T-helper 9 cell (primary cell): ENCODE measurements around the gene EHD4.
A peak's percentile ranks its signal among the peaks of the same experiment; 100 is the strongest.

ENCODE experiments used
- DNase-seq: peaks from one replicate; pipeline ENCODE4 v3.0.0-alpha.2; 2020

Gene EHD4

DNA sequence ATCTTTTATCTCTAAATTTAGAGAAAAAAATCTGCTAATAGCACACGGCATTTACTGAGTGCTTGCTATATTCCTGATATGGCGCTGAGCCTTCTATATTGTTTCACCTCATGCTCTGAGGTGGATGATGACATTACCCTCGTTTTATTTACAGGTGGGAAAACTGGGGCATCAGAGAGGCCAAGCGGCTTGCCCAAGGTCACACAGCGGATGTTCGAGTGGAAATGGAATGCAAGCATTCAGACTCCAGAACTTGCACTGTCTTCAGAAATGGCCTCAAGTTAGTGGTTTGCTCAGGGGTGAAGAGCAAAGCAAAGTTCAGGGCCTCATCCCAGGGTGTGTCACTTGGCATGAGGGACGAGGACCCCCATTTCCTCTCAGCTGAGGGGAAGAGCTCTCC lies 17.3 kb downstream of the EHD4 start:
- no peak for DNase-seq

DNA sequence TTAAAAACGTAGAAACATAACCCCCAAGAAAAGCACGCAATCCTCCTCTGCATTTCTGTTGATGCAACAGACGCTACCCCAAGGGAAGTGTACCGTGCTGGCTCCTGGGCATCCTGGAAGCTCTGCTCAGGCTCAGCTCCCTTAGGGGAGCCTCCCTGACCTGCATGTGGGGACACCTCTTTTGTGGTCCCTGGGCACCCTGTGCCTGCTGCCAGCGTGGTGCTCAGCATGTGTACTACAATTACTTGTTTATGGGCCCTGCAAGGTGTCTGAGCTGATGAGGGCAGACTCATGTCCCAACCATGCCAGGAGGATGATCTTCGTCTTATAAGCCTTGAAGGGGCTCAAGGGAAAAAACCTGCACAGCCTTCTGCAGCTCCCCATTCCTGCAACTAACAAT lies 18.3 kb downstream of the EHD4 start:
- no peak for DNase-seq

DNA sequence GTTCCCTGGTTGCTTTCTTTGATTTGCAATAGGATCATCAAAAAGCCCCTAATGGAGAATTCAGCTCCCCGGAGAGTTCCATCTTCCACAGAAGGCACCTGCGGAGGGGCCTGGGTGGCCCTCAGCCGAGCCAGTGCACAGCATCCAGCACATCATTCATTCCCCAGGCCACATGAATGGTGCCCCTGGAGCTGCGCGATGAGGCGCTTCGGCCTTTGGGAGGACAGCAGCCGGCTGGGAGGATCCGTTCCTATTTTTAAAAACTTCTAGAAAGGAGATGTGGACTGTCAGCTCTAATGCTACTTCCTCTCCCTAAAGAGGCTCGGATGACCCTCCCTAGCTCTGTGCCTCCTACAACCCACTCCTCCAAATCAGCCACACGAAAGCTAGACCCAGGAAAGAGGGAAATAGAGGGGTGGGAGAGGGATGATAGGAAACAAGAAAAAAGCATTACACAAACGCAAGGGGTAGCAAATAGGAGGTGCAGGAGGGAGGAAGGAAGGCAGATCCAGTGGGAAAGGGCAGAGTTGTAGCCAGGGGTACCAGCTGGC lies 20.3 kb downstream of the EHD4 start:
- no peak for DNase-seq

DNA sequence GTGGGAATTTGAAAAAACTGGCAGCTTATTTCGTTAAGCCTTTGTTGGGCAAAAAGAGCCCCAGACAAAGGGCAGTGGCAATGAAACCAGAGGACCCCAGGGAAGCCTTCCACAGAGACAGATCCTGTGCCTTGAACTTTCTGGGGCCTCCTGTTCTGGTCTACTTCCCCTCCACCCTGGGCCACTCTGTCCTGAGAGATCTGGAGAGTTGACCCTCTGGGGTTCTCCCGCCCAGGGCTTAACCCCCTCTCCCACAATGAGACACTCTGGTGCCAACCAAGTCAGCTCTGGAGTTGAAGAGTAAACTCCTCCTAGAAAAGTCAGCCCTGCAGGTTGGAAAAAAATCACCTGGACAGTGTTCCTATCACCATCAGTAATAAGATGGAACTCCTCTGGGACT lies 20.8 kb downstream of the EHD4 start:
- no peak for DNase-seq

DNA sequence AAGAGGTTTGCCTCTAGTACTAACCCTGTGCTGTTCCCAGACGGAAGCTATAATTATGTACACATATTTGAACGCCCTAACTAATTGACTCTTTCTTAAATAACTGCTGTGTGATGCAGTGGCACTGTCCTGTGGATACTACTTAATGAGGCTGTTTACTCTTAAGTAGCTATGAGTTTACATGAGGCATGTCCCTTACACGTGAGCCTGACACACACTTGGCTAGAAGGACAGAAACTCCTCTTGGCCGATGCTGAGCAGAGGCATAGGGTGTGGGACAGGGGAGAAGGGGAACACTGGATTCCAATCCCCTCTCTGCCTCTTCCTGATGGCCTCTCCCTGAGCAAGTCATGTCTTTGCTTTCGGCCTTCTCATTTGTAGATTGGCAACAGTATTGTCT lies 21.9 kb downstream of the EHD4 start:
- no peak for DNase-seq

DNA sequence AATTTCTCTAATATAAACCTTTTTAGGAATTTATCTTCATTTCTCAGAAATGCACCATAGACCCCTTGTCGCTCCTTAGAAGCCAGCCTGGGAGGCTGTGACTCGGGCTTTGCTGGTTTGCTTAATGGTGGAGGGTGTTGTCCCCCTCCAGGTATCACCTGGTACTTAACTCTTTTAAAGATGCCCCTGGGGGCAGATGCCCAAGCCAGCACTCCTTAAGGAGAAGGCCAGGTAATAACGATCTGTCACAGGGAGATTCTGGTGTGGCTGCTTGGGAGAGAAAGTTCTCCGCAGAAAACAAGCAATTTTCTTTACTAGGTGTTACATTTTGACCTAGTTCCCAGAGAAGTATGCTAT lies 22.3 kb downstream of the EHD4 start:
- DNase-seq: no peak

DNA sequence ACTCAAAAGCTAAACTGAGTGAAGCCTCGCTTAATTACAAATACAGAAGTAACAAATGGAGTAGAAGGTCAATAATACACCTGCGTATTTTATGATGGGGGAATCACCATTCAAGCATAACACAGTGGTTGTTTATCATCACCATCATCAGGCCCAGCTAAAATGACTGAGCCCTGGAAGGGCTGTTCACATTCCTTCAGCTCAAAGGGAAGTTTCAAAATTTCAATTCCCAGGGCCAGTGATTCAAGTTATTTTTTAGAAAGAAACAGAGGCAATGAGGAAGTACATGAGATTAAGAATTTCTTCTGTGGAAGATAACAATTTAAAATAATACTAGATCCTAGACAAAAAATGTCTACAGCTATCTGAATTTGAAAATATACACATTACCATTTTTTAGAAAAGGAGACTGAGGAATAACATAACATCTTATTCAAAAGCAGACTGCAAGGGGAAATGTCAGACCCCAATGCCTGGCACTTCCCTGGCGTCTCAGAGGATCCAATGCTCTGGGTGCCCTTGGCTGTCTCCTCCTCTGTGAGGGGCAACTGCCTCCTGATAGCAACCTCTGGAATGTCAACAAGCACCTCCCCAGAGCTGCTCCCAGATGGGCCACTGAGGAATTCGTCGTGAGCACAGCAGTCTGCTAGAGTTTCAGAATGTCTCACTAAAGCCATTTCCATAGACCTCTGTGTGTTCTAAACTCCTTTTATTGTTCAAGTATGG lies 22.8 kb downstream of the EHD4 start:
- no peak for DNase-seq

DNA sequence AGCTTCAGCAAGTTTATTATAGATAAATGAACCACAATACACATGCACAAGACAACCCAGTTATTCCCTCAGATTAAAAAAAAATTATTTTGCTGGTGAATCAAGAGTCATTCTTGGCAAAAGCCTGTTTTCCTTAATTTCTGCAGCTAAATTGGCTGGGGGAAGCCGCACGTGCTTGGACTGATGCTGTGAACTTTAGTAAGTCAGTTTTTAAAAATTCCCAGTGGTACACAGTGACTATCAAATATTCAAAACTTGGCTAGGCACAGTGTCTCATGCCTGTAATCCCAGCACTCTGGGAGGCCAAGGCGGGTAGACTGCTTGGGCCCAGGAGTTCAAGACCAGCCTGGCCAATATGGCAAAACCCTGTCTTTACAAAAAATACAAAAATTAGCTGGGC lies 23.9 kb downstream of the EHD4 start:
- no peak for DNase-seq

DNA sequence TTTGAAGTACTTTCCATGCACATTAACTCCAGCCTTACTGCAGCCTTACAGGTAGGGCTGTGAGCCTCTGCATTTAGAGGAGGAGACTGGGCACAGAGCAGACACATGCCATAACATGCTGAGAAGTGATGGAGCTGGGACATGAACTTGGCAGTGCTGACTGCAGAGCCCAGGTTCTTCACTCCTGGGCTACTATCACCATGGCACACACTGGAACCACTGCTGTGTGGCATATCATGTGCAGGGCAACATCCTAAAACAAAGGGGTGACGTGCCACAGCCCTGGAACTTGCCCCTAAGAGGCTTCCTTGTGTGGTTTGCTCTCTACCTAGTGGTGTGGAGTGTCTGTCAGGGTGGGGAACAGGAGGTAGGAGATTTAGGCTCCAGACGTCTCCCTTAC lies 25.4 kb downstream of the EHD4 start:
- DNase-seq: no peak

DNA sequence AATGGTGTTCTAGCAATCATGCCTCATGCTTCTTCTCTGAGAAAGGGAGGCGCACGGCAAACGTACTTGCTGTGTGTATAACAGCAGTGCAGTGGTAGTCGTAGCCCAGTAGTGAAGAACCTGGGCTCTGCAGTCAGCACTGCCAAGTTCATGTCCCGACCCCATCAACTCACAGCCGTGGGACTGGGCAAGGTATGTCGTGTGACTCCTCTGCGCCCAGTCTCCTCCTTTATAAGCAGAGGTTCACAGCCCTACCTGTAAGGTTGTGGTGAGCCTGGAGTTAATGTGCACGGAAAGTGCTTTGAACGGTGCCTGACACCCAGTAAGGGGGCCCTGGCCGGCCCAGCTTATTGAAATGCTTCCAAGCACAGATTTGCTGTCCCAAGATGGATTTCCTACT lies 26.6 kb downstream of the EHD4 start:
- DNase-seq: no peak

DNA sequence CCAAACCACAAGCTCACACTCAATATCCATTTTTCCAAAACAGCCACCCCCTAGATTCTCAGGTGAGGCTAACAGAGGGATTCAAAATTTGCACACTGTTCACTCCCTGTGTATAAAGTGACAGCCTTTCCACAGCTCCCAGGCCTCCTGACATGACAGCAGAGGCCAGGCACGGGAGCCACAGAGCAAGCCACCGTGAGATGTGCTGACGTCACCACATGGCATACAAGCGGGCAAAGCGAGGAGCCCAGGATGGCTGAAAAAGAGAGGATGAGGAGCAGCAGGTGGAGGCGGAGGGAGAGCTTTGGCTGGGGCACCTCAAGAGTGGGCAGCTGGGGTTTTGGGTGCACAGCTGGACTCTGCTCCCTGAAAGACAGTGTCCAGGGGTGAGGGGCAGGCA lies 27.1 kb downstream of the EHD4 start:
- DNase-seq: no peak

DNA sequence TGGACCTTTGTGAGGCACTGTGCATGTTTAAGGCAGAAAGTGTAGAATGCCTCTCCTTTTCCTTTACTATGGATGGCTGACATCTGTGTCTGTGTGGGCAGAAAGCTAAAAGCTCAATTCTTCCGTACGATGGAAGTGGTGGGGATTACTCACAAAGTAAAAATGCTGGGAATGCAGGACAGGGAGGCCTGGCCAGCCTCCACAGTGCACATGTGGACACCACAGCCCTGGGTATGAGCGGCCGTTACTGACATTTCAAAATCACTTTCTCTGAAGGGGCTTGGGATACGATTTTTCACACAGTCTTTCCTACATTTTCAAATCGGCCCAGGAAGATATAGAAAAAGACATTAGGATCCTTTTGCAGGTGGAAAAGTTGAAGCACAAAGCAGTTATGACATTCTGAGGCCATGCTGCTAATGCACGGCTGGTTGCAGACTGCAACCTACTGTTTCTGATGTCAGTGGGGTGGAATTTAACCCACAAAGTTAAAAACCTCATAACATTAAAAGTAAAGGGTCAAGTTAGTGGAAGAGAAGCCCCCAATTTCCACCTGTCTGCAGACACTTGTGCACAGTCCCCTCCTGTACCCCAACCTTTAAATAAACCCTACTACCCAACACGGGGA lies 27.9 kb downstream of the EHD4 start:
- DNase-seq: no peak

DNA sequence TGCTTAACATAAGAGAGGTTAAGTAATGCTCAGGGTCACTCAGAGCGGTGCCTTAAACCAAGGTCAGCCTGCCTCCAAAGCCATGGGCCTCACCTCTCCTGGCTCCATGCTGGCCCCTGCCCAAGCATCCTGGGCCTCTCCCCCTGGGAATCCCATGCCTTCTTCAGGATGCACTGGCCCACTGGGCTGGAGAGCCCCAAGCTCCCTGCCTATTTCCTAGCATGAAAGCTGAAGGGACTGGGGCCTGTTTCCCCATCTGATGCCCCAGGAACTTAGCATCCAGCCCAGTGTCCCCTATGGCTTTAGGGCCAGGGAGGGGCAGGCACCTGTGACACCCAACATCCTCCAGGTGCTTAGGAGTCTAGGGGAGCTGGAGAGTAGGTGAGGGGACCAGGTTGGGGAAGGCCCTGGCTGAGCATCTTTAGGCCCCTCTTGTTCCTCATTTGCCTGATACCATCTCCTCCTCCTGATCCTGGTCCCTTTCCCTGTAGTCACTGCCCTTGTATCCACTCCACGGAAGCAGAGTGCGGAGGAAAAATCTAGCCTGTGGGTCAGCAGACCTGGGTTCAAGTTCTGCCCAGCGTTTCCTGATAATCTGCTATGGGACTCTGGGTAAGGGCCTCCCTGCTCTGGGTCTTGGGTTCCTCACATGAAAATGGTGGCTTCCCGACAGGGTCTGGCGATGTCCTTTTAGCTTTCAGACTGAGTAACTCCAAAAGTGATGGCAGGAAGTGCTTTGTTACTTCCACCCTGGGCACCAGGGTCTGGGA lies 28.6 kb downstream of the EHD4 start:
- DNase-seq: no peak

DNA sequence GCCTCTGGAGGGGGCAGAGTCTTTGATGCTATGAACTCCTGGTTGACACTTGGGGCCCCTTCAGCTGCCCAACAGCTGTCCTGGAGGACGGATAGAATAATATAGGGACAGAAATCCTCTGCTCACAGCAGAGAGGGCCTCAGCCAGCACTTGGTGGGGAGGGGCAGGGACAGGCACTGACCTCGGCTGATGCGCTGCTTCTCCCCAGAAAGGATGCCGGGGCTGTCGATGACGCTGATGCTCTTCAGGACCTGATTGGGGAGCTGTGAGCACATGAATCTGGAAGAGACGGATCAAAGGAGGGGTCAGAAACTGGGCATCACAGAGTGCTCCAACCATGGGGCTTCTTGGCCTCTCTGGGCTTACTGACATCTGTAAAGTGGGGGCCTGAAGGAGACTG lies 29.5 kb downstream of the EHD4 start:
- no peak for DNase-seq

DNA sequence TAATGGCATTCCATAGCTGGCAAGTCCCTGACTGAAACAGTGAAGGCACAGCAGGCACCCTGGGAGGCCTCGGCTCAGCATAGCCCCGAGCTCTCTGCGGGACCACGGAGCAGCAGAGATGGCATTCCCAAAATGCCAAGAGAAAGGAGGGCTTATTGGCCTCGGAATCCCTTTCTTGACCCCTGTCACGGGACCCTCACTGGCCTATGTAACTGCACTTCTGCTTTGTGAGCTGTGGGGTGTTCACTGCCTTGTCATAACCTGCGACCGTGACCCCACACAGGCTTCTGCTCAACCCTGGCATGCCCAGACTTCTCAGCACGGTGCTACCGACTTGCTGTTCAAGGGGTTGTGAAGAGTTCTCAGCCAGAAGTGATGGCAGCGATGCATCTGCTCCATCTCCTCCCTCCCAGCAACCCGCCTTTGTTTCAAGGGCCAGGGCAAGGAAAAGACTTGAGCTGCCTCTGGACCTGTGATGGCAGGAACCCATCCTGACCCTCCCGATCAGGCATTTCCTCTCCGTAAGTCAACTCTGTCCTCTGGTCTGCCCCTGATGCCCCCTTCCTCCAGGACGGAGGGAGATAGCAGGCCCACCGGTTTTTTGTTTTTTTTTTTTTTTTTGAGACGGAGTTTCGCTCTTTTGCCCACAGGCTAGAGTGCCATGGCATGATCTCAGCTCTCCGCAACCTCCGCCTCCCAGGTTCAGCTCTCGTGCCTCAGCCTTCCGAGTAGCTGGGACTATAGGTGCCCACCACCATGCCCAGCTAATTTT lies 30.5 kb downstream of the EHD4 start:
- no peak for DNase-seq

DNA sequence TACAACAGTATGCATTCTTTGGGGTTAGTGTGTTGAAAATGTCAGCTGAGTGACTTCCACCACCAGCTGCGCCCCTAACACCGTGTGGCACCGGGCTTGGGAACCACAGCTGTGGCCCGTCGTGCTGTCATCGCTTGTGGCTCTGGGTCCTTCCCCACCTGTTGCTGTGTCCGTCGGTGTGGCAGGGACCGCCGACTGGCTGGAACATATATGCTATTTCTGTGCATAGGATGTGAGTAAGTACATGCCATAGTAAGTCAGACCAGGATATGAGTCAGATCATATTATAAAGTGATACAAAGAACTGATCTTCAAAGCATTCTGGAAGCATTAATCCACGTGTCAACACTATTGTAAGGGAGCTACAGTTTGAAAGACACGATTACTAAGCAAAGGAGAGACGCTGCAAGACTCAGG lies 31.9 kb downstream of the EHD4 start:
- no peak for DNase-seq

DNA sequence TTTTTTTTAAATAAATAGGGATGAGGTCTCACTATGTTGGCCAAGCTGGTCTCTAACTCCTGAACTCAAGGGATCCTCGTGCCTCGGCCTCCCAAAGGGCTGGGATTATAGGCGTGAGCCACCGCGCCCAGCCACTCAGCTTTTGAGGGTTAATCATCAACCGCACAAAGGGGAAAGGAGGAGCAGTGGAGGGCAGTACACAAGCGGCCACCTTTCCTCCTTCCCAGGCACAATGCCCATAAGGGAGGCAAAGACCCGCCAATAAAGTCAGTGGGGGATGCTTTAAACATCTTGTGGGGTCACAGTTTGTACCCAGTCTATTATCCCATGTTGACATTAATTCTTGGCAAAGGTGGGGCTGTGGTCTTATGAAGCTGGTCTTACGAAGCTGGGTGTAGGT lies 32.4 kb downstream of the EHD4 start:
- DNase-seq: no peak

DNA sequence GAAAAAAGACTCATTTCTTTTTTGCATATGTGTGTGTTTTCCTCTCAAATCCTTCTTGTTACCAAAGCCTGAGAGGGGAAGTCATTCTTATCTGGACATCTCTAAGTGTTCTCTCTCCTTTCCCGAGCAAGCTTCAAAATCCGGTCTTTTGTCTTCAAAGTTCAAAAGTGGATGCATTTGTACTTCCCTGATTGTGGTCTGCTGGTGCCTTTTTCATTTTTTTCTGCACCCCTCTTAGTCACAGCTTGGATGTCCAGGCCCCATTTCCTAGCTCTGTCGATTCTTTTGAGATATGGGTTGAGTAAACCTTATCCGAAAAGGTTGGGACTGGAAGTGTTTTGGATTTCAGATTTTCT lies 34.8 kb downstream of the EHD4 start:
- no peak for DNase-seq

DNA sequence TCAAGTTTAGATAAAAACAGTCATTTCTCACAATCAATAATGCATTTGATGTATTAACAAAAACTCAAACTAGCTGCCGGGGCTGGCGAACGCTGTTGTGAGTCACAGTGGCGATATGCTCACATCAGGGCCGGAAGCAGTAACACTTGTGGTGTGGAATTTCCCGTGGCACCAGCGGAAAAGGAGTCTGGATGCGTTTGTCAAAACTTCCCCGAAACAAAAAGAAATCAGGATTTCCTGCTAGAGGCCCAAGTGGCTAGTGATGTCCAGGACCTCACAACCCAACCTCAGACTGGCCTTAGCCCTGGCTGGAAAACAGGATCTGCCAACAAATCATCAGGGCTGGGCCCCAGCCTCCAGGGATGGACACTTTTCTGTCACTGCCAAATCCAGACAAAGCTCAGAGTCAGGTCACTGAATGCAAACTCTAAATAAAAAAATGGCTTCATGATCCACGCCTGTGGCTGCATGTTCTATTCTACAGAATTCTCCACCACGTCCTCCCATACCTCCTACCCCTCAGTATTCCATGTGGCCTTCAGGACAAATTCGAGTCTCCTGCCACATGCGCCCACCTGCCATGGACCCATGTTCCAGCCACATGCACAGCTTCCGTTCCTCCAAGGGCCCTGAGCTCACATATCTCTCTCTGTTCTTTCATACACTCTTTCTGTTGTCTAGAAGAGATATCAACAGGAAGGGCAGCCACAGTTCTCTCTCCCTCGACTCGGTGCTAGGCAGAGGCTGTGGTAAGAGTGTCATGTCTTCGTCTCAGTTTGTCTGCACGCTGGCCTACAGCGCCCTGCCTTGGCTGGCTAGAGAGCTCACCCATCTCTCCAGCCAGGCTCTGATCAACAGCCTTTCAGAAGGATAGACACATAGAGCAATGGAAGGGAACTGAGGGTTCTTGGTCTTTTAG lies 35.4 kb downstream of the EHD4 start:
- peak; percentile 72 for DNase-seq

DNA sequence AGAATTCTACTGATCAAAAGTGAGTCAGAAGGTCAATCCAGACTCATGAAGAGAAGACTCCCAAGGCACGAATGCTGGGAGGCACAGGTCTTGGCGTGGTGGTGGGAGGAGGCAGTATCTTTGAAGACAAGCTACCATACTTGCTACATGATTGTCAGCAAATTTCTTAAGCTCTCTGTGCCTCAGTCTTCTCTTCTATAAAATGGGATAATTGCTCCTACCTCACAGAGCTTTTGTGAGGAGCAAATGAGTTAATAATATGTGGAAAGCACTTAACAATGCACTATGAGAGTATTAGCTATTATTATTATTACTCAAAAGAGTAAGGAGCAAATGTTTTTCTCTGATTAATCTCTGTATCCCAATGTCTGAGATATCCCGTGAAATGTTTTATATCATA lies 36.2 kb downstream of the EHD4 start:
- no peak for DNase-seq

DNA sequence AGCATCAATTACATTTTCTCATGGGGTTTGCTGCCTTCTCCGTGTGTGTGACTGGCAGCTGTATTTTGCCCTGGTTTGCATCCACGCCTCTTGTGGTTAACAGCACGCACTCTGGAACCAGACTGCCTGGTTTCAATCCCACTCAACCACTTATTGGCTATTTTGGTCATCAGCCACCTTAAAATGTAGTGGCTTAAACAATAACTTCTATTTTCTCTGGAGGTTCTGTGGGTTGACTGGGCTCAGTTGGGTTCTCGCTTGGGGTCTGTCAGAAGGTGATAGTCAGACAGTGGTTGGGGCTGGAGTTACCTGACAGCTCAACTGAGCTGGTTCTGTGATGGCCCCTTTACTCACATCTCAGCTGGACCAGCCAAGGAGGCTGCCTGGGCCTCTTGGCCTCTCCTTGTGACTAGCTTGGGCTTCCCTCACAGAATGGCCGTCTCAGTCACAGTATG lies 36.8 kb downstream of the EHD4 start:
- no peak for DNase-seq

DNA sequence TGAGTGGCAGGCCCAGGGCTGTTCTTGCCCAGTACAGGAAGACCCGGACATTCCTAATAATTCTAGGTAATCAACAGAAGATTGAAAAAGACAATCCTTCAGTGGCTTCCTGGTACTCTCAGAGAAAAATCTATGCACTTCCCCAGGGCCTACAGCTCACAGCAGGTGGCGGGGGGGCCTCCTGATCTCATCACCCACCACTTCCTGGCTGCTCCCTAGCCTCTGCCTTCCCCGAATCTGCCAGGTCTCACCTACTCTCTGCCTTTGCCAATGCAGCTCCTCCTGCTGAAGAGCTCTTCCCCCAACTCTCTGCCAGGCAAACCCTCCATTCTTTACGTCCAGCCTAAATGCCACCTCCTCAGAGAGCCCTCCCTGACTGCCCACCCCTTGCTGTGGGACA lies 37.5 kb downstream of the EHD4 start:
- DNase-seq: peak; percentile 73
